HG02981 (cell line): ENCODE results near the gene PCA3.

Experiments
- ATAC-seq: cut with Tn5 transposase; IDR thresholded peaks from one replicate; pipeline ENCODE4 v1.9.1; 2021; ENCODE audit warnings: mild to moderate bottlenecking, moderate library complexity; ENCODE audit not compliant: unreplicated experiment

Gene PCA3

GRCh38 chr9:76756941-76757673 lies 7.1 kb upstream of the PCA3 start:
- ATAC-seq = no peak

- no peak for ATAC-seq
Observed at GRCh38 chr9:76758476-76758875, 5.8 kb upstream of the PCA3 start.

- ATAC-seq = no peak
Observed at GRCh38 chr9:76759732-76760131, 4.5 kb upstream of the PCA3 start.

GRCh38 chr9:76761448-76761847 lies 2.8 kb upstream of the PCA3 start:
- no peak for ATAC-seq

GRCh38 chr9:76766126-76766525 lies 1.9 kb downstream of the PCA3 start:
- no peak for ATAC-seq

- ATAC-seq = no peak
Observed at GRCh38 chr9:76772686-76773445, 8.6 kb downstream of the PCA3 start.

GRCh38 chr9:76784881-76785280 lies 20.6 kb downstream of the PCA3 start:
- no peak for ATAC-seq

GRCh38 chr9:76785501-76785900 lies 21.3 kb downstream of the PCA3 start:
- no peak for ATAC-seq

GRCh38 chr9:76787677-76788076 lies 23.4 kb downstream of the PCA3 start:
- no peak for ATAC-seq

GRCh38 chr9:76789840-76790239 lies 25.6 kb downstream of the PCA3 start:
- ATAC-seq = no peak

DNA sequence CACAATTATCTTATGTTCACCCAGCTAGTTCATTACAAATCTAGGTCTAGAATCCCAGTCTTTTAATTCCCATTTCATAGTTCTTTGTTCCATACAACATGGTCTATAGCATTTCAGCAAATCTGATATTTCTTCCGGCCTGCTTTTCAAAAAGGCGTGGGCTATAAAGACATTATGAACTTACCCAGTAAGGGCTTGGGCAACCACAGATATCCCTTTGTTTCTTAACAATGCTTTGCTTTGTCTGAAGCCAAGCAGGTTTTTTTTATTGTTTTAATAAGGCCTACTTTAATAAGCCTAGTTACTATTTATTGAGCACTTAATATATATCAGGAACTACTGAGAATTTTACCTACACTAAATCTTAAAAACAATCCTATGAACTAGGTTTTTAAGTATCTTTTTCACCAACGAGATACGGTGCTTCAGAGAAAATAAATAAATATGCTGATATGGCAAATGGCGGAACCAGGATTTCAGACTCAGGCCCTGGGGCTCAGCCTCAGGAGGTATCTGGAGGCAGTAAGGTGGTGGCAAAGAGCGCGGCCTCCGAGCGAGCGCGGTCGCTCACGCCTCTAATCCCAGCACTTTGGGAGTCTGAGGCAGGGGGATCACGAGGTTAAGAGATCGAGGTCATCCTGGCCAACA lies 29.7 kb downstream of the PCA3 start:
- no peak for ATAC-seq

DNA sequence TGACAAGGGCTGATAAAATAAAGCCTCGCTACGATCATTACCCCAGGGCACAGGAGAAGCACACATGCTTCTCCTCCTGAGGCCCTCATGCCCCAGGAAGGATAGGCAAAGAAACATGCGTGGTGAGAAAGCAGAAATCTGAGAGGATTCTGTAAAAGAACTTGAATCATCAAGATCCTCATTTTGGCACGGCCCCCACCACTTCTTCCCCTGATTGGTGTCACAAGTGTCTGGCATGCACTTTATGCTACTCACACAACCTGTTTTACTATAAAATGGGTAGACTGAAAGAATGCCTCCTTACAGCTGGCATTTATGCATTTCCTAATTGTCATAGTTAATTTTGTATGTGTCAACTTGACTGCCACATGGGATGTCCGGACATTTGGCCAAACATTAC lies 32.1 kb downstream of the PCA3 start:
- no peak for ATAC-seq

DNA sequence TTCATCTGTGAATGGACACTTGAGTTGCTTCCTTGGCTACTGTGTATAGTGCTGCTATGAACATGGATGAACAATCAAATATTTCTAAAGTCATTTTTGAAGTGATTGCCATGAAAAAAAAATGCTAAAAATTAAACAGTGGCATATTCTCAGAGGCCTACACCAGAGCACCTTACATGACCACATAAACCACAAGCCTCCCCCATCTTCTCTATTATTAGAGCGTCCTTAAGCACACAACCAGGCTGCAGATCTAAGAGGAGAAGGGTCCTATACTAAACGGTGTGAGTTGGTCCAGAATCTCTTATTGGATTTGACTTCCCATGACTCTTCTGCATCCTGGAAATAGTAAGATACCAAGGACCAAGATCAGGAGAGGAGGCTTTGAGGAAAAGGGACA lies 34.3 kb downstream of the PCA3 start:
- no peak for ATAC-seq

GRCh38 chr9:76799473-76799872 lies 35.2 kb downstream of the PCA3 start:
- ATAC-seq = no peak

GRCh38 chr9:76800901-76801300 lies 36.7 kb downstream of the PCA3 start:
- ATAC-seq = no peak

- no peak for ATAC-seq
Observed at GRCh38 chr9:76803083-76803482, 38.8 kb downstream of the PCA3 start.

DNA sequence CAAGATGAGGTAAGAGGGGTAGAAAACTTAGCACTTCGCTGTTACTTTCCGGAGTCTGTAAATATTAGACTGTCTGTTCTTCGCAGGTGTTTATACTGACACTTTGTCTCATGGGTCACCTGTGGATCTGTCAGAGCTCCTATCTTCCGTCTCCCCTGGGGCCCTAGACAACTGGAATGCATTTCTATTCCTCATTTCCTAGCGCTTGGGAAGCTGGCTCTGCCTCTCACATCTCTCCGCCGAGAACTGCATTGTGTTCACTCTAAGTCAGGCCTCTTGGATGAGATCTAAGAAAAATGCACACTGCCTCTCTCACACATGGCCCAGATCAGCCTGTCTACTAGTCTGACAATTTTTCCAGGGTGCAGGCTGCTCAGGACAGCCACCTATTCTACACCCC lies 39.5 kb downstream of the PCA3 start:
- ATAC-seq = no peak

DNA sequence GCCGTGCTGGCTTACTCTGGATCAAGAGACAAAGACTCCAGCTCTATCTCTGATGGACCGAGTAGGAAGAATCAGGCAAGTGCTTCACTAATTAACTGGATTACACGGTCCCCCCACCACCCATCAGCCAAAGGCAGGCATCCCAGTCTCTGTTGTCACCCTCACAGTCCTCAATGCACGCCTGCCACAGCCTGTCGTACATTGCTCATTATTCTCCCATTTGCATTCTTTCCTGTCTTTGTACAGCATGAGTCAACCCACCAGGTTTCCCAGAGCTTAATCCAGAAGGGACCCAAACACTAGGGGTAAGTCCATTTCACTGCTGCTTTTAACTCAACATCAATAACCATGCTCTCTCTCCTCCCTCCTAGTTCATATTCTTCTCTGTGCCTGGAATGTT lies 44.4 kb downstream of the PCA3 start:
- no peak for ATAC-seq

GRCh38 chr9:76810377-76810957 lies 46.2 kb downstream of the PCA3 start:
- ATAC-seq = no peak

DNA sequence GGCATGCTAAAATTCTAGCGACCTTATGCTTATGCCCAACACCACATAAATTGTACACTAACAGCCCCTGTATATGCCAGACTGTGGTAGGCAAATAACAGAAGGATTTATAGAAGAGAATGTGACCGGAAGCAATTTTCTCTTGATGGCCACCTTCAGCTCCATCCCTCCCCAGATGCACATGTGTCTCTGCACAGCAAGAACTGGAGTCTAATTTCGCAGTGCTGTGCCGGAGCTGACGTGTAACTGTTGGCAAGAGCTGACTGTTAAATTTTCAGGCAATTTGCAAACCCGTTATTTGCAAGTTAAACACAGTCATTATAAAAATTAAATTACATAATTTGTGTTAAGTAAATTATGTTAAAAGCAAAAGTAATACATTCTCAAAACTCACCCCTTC lies 48.4 kb downstream of the PCA3 start:
- ATAC-seq = no peak

DNA sequence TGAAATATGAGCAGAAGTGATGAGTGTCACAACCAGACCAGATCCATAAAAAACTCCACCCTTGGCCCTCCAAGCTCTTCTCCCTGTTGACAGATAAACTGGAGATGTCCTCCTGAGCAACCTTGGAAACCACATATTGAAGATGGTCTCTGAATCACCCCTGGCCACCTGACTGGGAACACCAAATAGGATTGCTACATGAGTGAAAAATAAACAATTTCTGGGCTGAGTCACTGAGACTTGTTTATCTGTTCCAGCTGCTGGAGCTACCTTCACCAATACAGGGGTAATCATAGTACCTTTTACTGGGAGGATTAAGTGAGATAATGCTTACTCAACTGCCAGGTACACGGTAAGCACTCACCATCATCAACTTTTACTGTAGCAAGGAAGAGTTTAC lies 53.3 kb downstream of the PCA3 start:
- ATAC-seq = no peak

DNA sequence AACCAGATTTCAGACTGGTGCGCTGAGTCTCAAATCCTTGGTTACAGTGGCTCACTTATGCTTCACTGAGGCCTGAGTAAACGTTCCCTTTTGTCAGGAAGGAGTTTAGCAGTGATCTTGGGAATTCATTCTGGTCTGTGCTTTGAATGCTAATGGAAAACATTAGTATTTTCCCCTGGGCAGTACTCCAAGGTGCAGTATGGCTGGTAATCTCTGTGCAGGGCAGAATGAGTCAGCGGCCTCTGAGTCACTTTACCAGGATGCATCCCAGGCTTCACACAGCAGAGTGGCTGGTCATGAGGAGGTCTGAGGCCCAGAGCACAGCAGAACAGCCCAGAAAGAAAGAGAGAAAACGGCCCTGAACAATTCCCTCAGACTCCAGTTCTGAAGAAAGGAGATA lies 54.0 kb downstream of the PCA3 start:
- ATAC-seq = no peak
